NCI-H748 (cell line): ENCODE results near the gene ZDHHC3.

ENCODE experiments used
- DNase-seq: peaks from one replicate; lab custom pipeline; 2025; ENCODE audit not compliant: unreplicated experiment; lab: John Stamatoyannopoulos, UW

Gene ZDHHC3

GRCh38 chr3:44930911-44931310, 45.1 kb downstream of the ZDHHC3 start:
- no peak for DNase-seq

DNA sequence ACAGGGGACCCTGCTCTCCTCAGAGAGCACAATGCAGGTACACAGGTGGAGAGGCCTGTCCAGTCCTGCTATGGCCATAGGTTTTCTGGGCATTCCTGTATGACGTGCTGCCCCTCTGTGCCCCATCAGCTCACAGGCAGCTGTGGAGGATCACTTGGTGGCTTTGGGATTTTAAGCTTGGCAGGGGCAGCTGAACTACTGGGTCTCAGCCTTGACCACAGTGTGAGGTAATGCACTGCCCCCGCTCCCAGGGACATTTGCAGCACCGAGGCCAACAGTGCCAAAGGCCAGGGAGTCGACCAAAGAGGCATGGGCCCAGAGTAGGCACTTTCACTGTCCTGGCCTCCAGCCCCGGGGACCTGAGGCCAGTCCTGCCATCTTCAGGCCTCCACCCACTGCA, 46.2 kb downstream of the ZDHHC3 start:
- DNase-seq, result no peak

GRCh38 chr3:44927371-44927770, 48.6 kb downstream of the ZDHHC3 start:
- DNase-seq, result no peak

DNA sequence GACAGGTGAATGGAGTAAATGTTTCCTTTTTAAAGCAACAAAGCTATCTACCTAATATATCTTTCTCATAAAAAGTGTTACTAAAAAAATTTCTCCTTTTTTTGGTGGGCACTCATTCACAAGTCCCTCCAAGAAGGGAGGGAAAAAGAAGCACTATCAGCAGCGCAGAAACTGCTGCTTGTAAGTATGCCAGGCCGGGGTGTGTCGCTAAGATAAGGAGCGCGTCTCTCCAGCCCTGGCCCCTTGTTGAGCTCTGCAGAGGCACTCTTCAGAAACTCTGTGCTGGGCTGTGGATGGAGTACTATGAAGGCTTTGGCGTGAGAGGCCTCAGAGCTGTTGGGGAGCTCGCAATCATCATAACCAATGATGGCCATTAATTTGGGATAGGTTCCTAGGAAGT, 49.1 kb downstream of the ZDHHC3 start:
- DNase-seq, result no peak

GRCh38 chr3:44926172-44926571, 49.8 kb downstream of the ZDHHC3 start:
- no peak for DNase-seq

GRCh38 chr3:44924457-44925084, 51.4 kb downstream of the ZDHHC3 start:
- DNase-seq, result no peak

GRCh38 chr3:44923632-44924456, 52.1 kb downstream of the ZDHHC3 start:
- DNase-seq, result no peak

GRCh38 chr3:44920081-44920480, 55.9 kb downstream of the ZDHHC3 start:
- DNase-seq, result no peak

DNA sequence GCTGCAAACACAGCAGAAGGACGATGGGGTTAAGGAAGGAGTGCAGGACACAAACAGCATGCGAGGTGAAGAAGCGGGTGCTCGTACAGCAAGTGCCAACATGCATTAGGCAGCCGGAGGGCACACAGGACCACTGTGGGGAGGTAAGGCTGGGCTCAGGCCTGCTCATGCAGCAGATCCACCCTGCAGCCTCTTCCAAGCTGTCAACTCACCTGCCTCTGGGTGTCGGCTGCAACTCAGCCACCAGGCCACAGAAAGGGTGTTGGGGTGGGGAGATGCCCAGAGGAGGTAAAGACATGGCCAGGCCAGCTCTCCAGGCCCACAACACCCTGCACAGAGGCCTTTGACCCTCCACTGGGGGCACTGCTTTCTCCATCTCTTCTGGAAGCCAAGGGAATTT, 57.4 kb downstream of the ZDHHC3 start:
- no peak for DNase-seq

GRCh38 chr3:44918087-44918486, 57.9 kb downstream of the ZDHHC3 start:
- DNase-seq, result no peak

DNA sequence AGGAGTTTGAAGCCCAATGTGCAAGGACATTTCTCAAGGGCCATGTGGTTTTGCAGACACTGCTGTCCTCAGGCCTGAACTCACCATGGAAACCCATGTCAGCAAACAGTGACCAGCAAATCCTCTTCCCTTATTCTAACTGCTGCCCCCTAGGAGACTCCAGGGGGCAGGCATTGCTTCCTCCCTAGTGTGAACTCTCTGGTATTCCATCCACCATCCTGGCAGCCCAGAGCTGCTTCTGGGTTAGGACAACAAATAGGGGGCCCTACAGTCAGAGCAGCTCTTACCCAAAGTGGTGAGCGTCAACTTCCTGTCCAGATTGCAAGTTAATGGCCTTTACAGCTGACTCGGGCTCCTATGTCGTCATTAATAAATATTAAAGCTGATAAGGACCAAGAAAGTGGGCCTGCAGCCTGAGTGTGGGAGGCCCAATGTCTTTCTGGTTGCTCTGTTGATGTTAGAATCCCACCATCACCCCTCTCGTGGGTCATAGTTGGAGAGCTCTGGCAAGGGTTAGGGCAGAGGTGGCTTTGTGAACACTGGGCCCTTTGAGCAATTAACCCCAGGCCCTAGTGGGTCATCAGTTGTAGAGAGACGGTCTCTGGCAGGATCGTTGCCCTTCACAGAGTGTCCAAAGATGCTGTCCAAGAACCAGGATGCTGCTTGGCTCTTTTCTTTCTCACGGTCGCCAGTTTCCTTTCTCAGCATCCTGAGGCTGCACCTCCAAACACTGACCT, 60.1 kb downstream of the ZDHHC3 start:
- no peak for DNase-seq

DNA sequence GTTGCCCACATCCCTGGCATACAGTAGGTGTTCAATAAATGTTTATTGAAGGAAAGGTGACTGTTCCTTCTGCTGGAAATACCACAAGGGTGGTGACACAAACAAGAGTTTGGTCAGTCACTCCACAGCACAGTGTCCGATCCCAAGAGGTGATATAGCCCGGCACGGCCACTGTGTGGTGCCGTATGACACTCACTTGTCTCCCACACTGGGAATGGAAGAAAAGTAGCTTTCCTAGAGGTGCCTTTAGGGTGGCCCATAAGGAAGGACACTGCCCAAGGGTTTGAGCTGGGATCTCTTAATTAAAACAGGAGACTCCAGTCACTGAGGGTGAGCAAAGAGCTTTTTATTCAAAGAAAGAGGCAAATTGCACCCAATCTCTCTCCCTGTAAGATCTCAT, 61.0 kb downstream of the ZDHHC3 start:
- DNase-seq, result no peak

- DNase-seq, result peak; percentile 58
Observed at GRCh38 chr3:44913868-44914468, 62.0 kb downstream of the ZDHHC3 start.

DNA sequence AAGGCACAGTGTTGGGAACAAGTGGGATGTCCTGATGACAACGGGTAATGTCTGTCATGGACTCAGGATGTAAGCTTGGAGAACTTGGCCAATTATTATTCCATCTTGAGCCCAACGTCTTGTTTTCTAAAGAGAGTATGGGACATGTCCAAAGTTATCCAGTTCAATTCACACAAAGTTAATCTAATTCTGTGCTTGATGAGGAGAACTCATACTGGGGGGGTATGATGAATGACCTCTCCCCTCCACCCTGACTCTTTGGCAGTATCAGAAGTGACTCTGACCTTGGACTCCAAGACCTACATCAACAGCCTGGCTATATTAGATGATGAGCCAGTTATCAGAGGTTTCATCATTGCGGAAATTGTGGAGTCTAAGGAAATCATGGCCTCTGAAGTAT, 65.3 kb downstream of the ZDHHC3 start:
- DNase-seq, result no peak

DNA sequence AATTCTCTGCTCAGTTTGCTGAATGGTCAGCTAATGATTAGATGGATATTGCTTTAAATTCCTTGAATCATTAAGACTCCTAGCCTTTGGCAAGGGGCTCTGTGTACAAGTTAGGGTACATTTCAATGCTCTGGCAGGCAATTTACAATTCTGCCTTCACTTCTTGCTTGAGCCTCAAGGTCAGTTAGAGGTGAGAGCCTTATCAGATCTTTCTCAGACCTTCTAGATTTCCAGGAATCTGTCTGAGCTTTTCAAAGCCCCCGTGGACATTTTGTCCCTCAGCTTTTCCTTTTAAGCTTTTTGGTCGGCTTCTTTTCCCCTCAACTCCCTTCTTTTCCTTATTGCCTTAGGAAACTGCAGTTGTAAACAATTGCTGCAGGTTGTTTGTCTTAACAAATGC, 66.9 kb downstream of the ZDHHC3 start:
- no peak for DNase-seq

GRCh38 chr3:44907612-44908011, 68.4 kb downstream of the ZDHHC3 start:
- no peak for DNase-seq

DNA sequence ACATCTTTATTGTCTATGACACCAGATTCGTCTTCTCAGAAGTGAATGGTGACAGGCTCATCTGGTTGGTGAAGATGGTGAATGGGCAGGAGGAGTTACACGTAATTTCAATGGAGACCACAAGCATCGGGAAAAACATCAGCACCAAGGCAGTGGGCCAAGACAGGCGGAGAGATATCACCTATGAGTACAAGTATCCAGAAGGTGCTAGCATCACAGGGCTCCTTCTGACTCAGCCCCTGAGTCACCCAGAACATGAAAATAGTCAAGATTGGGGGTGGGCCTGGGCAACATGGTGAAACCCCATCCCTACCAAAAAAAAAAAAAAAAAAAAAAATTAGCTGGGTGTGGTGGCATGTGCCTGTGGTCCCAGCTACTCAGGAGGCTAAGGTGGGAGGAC, 69.0 kb downstream of the ZDHHC3 start:
- no peak for DNase-seq

DNA sequence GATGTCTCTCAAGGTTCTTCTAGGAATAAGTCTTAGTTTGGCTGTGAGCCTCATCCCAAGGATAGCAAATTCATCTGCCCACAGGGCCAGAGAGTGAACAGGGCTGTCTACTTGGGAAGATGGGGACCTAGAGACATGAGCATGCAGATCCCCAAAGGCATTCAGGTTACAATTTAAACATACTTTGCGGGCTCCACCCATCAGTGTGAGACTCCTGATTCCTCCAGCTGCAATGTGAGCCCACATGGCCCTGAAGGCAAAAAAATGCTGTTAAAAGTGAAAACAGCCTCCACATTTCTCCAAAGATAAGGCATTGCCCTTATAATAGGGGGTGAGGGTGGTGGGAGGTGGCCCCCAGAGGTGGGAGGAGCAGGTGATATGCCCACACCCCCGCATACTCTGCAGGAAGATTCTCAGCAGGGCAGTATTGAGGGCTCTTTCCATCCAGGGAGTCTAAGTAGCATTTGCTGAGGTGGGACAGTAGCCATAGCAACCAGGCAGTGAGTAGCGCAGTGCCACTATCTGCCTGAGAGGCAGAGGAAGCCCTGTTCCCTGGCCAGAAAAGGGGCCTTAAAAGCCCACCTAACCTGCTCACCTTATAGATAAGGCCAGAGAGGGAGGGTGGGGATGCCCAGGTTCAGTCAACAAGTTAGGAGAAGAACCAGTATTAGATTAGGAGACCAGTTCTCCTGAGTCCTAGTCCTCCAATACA, 70.4 kb downstream of the ZDHHC3 start:
- DNase-seq, result peak; percentile 26

GRCh38 chr3:44903751-44904150, 72.2 kb downstream of the ZDHHC3 start:
- no peak for DNase-seq

DNA sequence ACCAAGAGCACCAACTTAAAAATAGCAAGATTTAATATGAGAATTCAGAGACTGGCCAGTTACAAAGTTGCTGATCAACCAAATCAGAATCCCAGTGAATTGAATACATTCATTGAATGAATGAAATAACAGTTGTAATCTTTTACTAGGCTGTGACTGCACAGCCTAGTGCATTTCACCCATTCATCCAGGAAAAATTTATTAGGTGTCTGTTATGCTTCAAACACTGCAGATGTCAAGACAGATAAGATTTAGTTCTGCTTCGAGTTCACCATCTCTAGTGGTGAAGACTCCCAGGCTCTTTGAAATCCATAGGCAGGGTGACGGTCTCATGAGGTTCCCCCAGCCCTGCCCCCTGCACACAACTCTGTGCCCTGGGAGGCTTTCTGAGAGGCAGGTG, 72.7 kb downstream of the ZDHHC3 start:
- DNase-seq, result no peak

- DNase-seq, result no peak
Observed at GRCh38 chr3:44902628-44903027, 73.3 kb downstream of the ZDHHC3 start.
